Hair follicular keratinocyte (primary cell): ENCODE measurements around the gene SOWAHA. TPM values are rescaled to one million over a fixed set of nuclear protein-coding genes. Genes with fewer than 3 reads are reported as not detected.

ENCODE experiments used
- total RNA-seq: library from RNA; depleted of rRNA; stranded (reverse); fragments of >200 nt; gene quantifications from 2 replicates; pipeline ENCODE4 v1.2.3, GENCODE V29; 2015

SOWAHA gene
- total RNA-seq, result not detected in 2 replicates

GRCh38 chr5:132812781-132813598 lies at the start of gene SOWAHA:
Gene SOWAHA, plus strand, starts transcription at chr5:132813302. Its CDS starts 320 bp downstream, at chr5:132813622.

GRCh38 chr5:132777209-132778069 lies 35.7 kb upstream of the SOWAHA start, which contains the start of gene SEPTIN8:
Gene SEPTIN8, minus strand, starts transcription at chr5:132777239. Its CDS starts 102 bp downstream, at chr5:132777137.

GRCh38 chr5:132830436-132831094 lies 17.5 kb downstream of the SOWAHA start, which contains the start of gene SHROOM1:
Gene SHROOM1, minus strand, starts transcription at chr5:132830647. Its CDS starts 4,507 bp downstream, at chr5:132826140.

Other genes starting within 250 kb of the SOWAHA start
- not detected in 2 replicates for gene IL13, start 155.1 kb upstream of the SOWAHA start, total RNA-seq
- gene IL4, start 139.3 kb upstream of the SOWAHA start, total RNA-seq, result not detected in 2 replicates
- gene KIF3A, start 75.8 kb upstream of the SOWAHA start, total RNA-seq, result 6.0 and 6.6 TPM in 2 replicates
- 0.16 and 0.30 TPM in 2 replicates for gene CCNI2, start 65.9 kb upstream of the SOWAHA start, total RNA-seq
- gene SEPTIN8, start 36.1 kb upstream of the SOWAHA start, total RNA-seq, result 29.7 and 32.7 TPM in 2 replicates
- 5.3 and 11.2 TPM in 2 replicates for gene SHROOM1, start 17.3 kb downstream of the SOWAHA start, total RNA-seq
- 0.42 TPM in 1 of 2 replicates, not detected in the other for gene GDF9, start 53.2 kb downstream of the SOWAHA start, total RNA-seq
- gene UQCRQ, start 53.3 kb downstream of the SOWAHA start, total RNA-seq, result 221 and 284 TPM in 2 replicates
- gene LEAP2, start 60.4 kb downstream of the SOWAHA start, total RNA-seq, result 0.16 and 1.8 TPM in 2 replicates
- gene AFF4, start 150.3 kb downstream of the SOWAHA start, total RNA-seq, result 20.8 and 26.4 TPM in 2 replicates
- gene ZCCHC10, start 213.2 kb downstream of the SOWAHA start, total RNA-seq, result 18.4 and 36.2 TPM in 2 replicates
- gene HSPA4, start 238.7 kb downstream of the SOWAHA start, total RNA-seq, result 95.3 and 128 TPM in 2 replicates